Astrocyte of the spinal cord (primary cell): ENCODE data around the gene PREX1.

Experiments
- DNase-seq: peaks from one replicate; pipeline ENCODE4 v3.0.0; 2011; ENCODE audit warnings: low read depth, low spot score
- H3K4me3 ChIP-seq: 2 replicates; pipeline ENCODE4 v1.5.1; 2011; ENCODE audit warnings: low read depth, mild to moderate bottlenecking, low read length, moderate library complexity
- in situ Hi-C: cut with HindIII; loops from 2 replicates; pipeline ENCODE4 v1.10.0; 2017; ENCODE audit warnings: low sequenced_read_pairs
- TF ChIP-seq, protein P1 (sequence below): IDR thresholded peaks from 2 replicates; pipeline ENCODE4 v1.5.1; 2012; ENCODE audit warnings: low read depth, mild to moderate bottlenecking, low read length, inconsistent platforms

The PREX1 gene

DNA sequence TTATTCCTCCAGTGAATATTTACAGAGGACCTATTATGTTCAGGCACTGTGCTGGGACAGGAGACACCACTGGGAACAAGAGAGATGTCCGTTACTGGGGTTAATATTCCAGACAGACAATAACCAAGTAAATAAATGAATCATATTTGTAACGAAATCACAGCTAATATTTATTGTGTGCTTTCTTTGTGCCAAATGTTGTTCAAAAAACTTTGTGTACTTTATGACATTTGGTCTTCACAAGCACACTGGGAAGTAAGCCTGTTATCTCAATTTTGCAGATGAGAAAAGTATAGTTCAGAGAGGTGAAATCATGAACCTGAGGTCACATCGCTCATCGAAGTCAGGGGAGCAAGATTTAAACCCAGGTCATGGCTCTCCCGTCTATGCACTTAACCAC, 36.5 kb upstream of the PREX1 start:
- in situ Hi-C loops = no loop called here
- TF ChIP-seq, protein P1, sequence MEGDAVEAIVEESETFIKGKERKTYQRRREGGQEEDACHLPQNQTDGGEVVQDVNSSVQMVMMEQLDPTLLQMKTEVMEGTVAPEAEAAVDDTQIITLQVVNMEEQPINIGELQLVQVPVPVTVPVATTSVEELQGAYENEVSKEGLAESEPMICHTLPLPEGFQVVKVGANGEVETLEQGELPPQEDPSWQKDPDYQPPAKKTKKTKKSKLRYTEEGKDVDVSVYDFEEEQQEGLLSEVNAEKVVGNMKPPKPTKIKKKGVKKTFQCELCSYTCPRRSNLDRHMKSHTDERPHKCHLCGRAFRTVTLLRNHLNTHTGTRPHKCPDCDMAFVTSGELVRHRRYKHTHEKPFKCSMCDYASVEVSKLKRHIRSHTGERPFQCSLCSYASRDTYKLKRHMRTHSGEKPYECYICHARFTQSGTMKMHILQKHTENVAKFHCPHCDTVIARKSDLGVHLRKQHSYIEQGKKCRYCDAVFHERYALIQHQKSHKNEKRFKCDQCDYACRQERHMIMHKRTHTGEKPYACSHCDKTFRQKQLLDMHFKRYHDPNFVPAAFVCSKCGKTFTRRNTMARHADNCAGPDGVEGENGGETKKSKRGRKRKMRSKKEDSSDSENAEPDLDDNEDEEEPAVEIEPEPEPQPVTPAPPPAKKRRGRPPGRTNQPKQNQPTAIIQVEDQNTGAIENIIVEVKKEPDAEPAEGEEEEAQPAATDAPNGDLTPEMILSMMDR = no peak

DNA sequence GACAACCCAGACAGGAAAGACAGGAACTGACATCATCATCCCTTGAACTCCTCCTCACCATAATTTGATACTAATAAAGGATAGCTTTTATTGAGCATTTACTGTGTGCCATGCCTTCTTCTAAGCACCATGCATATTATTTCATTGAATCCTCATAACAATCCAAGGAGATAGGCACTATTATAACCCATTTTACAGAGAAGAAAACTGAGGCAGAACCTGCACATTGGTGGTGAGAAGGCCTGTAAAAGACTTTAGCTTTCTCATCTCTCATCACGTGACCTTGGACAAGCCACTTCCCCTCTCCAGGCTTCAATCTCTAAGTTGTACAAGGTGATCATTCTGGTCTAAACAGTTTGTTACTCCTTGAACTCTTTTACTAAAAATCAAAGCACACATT, 34.5 kb upstream of the PREX1 start:
- in situ Hi-C loops = no loop called here
- no peak for DNase-seq
- no peak overlapping the region for H3K4me3 ChIP-seq
- TF ChIP-seq, protein P1 = no peak

More for the DNA sequence above, 36.5 kb upstream of the PREX1 start:
- DNase-seq = no peak
- H3K4me3 ChIP-seq = no peak overlapping the region

DNA sequence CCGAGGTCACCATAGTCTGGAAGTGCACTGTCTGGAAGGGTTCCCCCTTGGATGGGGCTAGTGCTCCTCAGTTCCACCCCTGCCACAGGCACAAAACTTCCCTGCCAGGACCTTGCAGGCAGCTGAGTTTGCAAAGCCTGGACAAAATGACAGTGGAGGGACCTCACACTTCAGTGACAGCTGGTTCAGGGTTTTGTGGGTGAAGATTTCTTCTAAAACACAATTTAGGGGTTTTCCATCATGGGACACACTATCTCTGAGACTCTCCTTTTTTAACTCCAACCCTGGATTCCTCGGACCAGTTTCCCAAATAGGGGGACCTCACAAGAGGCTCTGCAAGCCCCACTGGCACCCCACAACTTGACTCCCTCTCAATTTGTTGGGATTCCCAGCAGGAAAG, 33.6 kb upstream of the PREX1 start:
- no peak for DNase-seq
- TF ChIP-seq, protein P1 = no peak
- H3K4me3 ChIP-seq = no peak overlapping the region
- in situ Hi-C loops = no loop called here

DNA sequence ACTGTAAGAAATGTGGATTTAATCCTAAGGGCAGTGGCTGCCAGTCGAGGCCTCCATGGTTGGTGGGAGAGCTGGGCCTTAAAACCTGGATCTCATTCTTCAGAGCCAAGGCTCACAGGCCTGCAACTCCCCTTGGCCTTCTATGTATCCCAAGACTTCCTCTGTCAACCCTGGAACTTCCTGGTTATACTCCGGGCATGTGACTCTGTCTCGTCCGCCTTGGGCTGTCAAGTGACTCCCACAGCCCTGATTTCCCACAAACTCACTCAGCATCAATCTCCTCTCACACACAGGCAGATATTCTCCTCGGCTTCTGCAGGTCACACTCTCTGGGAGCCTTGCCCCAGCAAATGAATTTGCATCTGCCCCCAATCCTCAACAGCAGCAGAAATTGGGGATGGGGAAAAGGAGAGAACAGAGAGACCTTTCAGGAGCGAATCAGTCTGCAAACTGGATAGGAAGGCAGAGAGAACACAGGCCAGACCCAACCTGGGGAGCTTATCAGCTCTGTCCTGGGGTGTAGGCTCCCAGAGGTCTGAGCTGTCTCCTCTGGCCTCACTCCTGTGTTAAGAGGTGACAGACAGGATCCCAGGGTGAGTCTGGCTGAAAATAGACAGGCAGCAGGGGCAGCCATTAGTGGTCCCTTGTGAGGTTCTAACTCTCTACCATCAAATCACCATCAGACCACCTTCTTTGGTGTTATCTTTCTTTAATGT, 30.4 kb upstream of the PREX1 start:
- H3K4me3 ChIP-seq = no peak overlapping the region
- TF ChIP-seq, protein P1 = no peak
- DNase-seq = no peak
- in situ Hi-C loops = no loop called here

DNA sequence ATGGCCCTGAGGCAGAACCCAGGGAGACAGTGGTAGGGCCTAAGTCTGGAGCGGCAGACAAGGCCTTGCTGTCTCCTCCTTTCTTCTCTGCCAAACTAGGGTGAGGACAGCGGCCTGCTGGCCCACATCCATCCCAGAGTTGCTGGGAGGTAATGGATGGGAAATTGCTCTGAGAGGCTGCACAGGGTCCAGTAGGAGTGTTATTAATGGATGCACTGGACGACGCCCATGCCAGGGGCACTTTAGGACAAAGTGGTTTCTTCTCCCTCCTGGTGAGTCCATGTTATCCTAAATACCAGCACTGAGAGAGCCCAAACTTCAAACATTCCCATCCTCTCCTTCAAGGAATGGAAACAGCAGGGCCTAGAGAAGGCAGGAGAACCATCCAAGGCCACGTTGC, 28.3 kb upstream of the PREX1 start:
- TF ChIP-seq, protein P1 = no peak
- no peak for DNase-seq
- H3K4me3 ChIP-seq = no peak overlapping the region
- in situ Hi-C loops = no loop called here

DNA sequence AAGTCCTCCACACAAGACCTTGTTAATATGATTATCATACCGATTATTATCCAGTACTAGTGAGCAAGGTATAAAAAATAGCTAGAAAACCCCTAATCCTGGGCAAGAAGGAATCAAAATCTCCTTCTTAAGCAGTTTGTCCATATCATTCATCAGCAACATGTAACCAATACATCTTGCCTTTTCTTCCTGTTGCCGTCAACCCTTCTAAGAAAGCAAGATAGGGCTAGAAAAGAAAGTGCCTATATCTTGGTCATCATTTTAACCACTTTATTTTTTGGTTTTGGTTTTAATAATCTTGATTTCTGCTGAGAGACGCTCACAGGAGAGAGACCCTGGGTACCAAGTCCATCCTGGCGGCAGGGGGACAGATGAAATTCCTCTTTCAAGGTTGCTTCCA, 27.2 kb upstream of the PREX1 start:
- in situ Hi-C loops = no loop called here
- TF ChIP-seq, protein P1 = no peak
- no peak overlapping the region for H3K4me3 ChIP-seq
- DNase-seq = no peak
